ENCODE results near the gene CALHM3.
"Not testable (repeated sequence)": the region's sequence is repeated elsewhere in the genome, so short reads cannot be mapped to it uniquely, and the experiment has no call there.

The CALHM3 gene

GRCh38 chr10:103479135-103479534 lies at the start of gene CALHM3:
CALHM3 (minus strand) TSS chr10:103479240; CDS start chr10:103479032, 208 bp downstream.
- peak in 1 of 2 experiments; percentile 58 for DNase-seq

- no peak for DNase-seq
These were observed 49.5 kb upstream of the CALHM3 start for GRCh38 chr10:103528549-103528948.

GRCh38 chr10:103527476-103527875 lies 48.4 kb upstream of the CALHM3 start:
- not testable (repeated sequence) for DNase-seq

GRCh38 chr10:103525901-103526300 lies 46.9 kb upstream of the CALHM3 start:
- DNase-seq = no peak

DNA sequence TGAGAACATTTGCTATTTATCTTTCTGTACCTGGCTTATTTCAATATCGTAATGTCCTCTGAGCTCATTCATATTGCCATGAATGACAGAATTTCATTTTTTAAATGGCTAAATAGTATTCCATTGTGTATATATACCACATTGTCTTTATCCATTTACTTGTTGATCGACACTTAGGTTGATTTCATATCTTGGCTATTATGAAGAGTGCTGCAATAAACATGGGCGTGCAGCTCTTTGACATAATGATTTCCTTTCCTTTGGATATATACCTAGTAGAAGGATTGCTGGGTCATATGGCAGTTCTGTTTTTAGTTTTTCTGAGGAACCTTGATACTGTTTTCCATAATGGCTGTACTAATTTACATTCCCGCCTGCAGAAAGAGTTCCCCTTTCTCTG lies 44.6 kb upstream of the CALHM3 start:
- DNase-seq = no peak

DNA sequence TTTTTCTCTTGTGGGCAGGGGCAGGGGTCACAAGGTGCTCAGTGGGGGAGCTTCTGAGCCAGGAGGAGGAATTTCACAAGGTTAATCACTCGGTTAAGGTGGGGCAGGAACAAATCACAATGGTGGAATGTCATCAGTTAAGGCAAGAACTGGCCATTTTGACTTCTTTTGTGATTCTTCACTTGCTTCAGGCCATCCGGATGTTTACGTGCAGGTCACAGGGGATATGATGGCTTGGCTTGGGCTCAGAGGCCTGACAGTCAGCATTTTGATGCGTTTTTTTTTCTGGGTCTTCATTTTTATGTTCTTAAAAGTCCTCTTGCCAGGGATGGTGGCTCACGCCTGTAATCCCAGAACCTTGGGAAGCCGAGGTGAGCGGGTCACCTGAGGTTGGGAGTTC lies 43.0 kb upstream of the CALHM3 start:
- DNase-seq = not testable (repeated sequence)

- no peak for DNase-seq
These were observed 40.8 kb upstream of the CALHM3 start for GRCh38 chr10:103519798-103520197.

GRCh38 chr10:103517234-103518085 lies 38.4 kb upstream of the CALHM3 start:
- DNase-seq = no peak

DNA sequence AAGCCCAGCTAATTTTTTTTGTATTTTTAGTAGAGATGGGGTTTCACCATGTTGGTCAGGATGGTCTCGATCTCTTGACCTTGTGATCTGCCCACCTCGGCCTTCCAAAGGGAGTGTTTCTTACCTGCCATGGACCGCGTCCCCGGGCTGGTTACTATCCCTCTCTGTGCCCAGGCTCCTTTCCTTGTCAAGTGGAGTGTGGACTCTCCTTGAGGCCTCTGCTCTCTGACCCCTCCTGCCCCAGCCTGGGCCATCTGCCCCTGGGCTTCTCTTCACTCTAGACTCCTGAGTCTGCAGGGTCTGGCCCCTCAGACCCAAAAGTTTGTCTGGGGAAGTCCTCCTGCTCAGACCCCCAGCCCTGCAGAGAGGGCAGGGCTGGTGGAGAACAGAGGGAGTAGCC lies 35.2 kb upstream of the CALHM3 start:
- no peak for DNase-seq

DNA sequence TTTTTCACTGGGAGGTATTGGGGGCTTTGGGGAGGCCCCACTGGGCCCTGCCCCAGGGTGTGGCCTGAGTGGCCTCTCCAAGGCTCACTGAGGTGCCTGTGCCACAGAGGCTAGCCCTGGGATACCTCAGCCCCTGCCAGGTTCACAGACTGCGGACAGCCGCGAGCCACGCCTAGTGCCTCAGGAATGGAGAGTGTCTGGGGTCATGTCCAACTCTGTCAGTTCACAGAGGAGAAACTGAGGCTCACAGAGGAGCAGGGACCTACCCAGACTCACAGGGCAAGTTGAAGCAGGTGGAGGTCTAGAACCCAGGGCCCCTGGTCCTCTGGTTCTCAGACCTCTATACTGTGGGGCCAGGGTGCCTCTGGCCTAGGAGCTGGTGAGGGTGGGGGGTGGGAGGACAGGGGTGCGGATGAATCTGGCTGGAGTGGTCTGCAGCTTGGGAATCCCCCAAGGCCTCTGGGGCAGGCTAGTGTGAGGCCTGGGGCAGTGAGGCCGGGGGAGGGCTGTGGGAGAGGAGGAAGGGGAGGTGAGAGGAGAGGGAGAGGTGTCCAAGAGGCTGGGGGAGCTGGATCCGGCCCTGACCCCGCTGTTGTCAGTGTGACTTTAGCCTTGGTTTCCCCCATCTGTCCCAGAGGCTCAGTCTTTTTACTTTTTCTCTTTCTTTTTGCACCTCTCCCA lies 34.5 kb upstream of the CALHM3 start:
- DNase-seq = no peak

DNA sequence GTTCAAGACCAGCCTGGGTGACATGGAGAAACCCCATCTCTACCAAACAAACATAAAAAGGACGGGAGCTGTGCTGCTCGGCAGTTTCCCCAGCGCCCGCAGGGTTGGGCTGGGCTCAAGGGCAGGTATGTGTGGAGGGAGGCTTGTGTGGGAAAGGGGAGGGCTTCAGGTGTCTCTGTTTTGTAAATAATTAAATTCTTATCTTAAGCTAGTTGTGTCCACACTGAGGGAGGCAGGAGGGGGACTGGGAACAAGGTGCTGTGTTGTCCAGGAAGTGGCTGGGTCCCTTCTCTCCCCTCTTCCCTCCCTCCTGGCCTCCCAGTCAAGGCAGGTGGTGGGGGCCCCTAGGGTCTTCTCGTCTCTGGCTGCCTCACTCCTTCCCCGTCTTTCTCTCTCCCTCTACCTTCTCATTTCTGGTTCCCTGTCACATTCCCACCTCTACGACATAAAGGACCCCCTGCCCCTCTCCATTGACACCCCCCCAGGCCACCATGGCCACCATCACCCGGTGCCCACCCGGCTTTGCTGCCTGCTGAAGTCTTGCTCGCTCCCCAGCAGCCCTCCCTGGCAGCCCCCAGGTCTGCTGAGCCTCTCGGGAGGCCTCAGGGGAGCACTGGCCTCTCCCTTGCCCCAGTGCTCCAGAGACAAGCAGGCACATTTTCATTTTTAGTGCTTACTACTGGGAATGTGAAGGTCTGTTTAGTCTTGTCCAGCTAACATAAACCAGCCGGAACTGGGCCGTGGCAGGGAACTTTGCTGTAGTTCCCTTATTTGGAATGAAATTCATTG lies 33.7 kb upstream of the CALHM3 start:
- peak in 1 of 2 experiments; percentile 15 for DNase-seq

DNA sequence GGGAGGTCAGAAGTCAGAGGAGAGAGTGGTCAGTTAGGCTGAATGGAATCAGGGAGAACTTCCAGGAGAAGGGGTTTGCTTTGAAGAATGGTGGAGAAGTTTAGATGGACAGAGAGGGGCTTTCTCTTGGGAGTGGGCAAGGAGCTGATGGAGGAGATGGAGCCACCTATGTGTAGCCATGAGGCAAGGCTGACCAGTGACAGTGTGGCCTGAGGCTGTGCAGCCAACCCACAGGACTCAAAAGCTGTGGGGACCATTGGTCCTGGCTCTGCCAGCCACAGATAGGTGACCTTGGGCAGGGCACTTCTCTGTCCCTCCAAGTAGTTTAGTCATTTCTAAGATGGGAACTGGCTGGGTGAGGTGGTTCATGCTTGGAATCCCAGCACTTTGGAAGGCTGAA lies 33.1 kb upstream of the CALHM3 start:
- DNase-seq = no peak

GRCh38 chr10:103510791-103511752 lies 32.0 kb upstream of the CALHM3 start:
- no peak for DNase-seq

GRCh38 chr10:103510046-103510685 lies 31.1 kb upstream of the CALHM3 start:
- DNase-seq = no peak

DNA sequence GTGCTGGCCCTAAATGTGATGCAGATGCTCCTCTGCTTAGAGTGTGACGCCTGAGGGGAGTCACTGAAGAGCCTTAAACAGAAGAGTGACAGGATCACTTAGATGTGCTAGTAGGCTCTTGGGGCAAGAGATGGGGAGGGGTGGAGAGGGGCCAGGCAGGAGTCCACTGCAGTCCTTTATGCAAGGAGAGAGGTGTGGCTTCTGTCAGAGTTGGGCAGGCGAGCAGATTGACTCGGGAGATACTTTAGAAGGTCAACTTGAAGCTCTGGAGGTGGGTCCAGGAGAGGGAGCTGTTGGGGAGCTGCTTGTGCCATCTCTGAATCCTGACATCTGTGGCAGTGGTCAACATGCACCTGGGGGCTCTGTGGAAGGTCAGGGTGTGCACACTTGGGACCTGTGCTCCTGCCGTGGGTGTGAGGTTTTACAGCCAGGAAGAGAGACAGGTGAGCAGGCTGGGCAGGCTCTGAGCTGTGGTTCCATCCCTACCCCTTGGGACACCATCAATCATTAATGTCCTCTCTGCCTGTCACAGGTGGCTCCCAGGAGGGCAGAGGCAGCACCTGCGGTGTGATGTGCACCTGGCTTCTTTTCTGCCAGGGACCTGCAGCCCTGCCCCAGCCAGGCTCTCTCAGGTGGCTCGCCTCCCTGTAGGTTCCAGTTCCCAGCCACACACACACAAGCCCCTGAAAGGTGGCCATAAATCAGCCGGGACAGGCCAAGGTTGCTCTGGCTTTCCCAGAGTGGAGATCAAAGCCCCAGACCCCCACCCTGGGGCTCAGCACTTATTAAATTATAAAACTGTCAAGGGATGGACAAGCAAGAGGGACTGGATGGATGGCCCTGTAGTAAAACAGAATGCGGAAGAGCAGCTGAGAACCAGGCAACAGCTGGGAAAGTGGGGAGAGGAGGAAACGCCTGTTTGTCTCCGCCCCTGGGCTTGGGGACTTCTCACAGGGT lies 28.5 kb upstream of the CALHM3 start:
- DNase-seq = peak; percentile 80 to 92

GRCh38 chr10:103506061-103506460 lies 27.0 kb upstream of the CALHM3 start:
- no peak for DNase-seq

DNA sequence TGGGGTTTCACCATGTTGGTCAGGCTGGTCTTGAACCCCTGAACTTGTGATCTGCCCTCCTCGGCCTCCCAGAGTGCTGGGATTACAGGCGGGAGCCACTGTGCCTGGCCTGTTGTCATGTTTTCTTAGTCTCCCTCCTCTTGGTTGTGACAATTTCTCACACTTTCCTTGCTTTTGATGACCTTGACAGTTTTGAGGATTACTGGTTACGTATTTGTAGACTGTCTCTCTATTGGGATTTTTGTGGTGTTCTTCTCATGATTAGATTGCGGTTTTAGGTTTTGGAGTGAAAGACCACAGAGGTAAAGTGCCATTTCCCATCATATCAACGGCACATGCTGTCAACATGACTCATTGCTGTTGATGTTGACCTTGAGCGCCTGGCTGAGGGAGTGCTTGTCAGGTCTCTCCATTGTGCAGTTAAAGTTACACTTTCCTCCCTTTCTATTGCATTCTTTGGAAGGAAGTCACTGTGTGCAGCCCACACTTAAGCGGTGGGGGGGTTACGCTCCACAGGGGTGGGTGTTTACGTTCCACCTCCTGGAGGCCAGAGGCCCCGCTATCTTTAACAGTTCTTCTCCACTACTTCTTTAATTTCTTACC lies 25.2 kb upstream of the CALHM3 start:
- no peak for DNase-seq

GRCh38 chr10:103503777-103504176 lies 24.7 kb upstream of the CALHM3 start:
- not testable (repeated sequence) for DNase-seq

DNA sequence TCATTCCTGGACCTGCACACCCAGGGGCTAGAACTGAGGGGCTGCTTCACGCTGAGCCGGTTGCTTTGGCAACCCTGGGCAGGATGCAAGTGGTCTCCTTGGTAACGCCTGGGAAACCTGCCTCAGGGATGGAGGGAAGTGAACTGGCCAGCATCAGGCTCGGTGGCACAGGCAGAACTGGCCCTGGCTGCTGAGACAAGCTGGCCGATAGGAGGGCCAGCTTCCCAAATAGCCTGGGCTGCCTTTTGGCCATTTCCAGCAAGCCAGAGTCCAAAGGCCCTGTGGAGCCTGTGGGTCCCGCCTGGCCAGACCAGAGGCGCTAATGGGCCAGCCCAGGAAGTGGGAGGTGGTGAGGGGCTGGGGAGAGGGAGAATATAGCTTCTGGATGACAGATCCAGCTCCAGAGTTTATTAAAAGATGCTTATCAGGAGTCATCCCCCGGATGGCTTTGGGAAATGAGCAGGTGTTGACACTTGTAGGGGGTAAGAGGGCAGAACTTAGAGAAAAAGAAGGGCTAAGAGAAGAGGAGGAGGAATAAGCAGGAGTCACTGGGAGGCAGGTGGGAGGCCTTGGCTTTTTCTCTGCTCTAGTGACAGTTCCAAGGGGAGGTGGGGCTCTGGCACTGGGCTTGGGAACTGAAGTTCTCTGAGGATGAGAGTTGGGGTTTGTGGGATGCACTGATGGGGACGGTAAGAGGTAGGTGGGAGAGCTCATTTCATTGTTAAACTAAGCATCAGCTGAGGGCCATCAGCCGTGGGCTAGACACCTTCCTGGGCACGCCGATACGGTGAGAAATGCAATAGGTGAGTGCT lies 24.0 kb upstream of the CALHM3 start:
- no peak for DNase-seq

Measured in NCI-H526 (cell line).